GM19395 (cell line): Measurements from ENCODE around the gene UNC93B1.
A peak's percentile ranks its signal among the peaks of the same experiment; 100 is the strongest.

Source experiments
- ATAC-seq: cut with Tn5 transposase; IDR thresholded peaks from one replicate; pipeline ENCODE4 v1.9.1; 2021; ENCODE audit warnings: mild to moderate bottlenecking, moderate library complexity; ENCODE audit not compliant: unreplicated experiment

Gene UNC93B1

DNA sequence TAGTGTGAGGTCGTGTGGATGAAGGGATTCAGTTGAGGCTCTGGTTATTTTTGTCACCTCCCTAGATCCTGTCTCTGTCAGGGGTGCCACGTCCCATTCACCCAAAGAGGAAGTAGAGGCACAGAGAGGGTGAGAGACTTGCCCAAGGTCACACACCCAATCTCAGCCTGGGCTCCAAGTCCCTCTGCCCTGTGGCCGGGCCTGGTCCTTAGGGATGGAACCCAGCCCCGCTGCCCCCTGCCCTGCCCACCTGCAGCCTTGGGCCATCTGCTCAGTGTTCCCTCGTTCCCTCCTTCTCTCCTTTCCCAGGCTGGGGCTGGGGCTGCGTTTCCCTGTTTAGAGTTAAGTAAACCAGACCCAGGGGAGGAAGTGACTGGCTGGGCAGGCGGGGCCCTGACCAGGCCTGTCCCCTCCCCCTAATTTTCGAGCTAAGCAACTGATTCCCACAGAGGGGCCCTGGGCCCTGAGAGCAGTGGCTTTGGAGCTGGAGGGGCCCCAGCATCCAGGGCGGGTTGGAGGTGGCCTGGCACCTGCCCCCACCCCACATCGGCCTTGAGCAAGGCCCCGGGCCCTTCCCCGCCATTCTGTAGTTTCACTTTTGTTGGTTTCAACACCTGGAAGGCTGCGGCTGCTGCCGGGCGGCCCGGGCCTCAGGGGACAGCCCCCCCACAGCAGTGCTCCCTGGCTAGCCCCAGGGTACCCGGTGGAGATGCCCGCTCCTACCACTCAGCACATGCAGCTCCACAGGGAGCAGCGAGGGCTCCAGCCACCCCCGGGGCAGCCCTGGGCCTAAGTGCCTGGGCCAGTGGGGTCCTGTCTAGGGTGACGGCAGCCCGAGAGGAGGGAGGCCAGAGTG is 36.4 kb upstream of the UNC93B1 start:
- ATAC-seq: peak; percentile 55

DNA sequence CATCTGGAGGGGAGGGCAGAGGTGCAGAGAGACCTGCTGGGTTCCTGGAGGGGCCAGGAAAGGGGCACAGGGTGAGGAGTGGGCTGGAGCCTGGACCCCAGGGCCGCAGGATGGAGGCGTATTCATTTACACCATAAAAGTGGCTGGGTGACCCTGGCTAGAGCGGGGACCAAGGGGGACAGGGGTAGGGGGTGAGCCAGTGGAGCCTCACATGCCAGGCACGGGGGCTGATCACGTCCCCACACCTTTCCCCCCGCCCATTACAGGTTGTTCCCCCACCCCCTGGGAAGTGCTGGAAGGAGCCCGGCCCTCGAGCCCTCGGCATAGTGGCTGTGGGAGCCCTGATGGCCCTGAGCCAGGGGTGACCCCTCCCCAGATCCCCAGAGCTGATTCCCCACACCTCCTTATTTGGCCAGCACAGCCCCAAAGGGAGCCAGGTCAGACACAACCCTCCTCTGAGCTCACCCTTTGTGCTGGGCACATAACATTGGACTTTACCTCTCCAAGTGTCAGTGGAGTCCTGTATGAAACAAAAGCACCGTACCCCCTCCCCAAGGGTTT is 35.7 kb upstream of the UNC93B1 start:
- ATAC-seq: no peak

DNA sequence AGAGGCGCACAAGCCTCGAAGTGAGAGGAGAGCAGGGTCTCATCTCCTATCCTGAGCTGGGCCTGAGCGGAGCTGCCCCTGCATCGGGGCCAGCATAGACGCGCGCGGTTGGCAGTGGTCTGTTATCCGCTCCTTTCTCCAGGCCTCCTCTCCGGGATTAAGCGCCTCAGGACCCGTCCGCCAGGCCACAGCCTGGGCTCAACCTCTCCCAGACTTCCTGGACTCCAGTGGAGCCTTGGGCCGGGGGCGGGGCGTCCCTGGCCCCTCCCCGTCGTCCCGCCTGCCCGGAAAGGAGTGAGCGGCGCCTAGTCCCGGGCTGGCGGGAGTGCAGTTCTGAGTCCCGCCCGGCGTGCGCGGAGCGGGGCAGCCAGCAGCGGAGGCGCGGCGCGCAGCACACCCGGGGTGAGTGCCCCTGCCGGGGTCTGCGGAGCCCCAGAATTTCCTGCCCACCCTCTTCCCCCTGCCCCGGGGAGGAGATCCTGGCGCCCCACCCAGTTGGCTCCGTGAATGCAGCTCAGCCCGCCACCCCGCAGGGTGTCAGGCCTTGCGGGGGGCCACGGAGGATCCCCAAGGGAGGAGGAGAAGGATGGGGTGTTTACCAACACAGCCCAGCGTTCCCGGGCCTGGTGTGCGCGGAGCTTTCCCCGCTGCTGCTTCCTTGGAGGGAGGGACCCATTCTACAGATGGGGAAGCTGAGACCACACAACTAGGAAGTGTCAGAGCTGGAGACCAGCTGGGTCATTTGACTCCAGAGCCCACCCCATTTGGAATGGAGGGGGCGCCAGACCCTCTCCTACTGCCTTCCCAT is 35.0 kb upstream of the UNC93B1 start, which contains the start of gene TCIRG1:
TCIRG1 (plus strand) TSS at position 308 of the 808 bp plus-strand sequence. CDS start 2,247 bp downstream, outside the sequence.
- peak; percentile 51 for ATAC-seq

DNA sequence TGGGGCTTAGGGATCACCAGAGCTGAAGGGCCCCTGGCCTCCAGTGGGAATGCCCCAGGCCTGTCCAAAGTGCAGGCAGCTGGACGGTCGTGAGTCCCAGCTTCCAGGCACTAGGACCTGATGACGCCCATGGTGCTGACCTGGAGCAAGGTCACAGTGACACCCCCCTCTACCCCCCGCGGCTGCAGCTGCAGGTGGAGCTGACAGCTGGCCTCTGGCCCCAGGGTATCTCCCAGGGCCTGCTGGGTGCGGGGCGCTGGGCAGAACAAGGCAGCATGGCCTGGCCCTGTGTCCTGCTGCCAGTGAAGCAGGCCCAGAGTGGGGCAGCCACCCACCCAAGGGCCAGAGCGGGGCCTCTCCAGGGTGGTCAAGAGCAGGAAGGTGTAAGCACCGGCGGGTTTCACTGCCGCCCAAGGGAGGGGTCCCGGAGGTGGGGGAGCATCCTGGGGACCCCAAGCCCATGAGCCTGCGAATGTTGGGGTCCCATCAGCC is 34.4 kb upstream of the UNC93B1 start:
- no peak for ATAC-seq

DNA sequence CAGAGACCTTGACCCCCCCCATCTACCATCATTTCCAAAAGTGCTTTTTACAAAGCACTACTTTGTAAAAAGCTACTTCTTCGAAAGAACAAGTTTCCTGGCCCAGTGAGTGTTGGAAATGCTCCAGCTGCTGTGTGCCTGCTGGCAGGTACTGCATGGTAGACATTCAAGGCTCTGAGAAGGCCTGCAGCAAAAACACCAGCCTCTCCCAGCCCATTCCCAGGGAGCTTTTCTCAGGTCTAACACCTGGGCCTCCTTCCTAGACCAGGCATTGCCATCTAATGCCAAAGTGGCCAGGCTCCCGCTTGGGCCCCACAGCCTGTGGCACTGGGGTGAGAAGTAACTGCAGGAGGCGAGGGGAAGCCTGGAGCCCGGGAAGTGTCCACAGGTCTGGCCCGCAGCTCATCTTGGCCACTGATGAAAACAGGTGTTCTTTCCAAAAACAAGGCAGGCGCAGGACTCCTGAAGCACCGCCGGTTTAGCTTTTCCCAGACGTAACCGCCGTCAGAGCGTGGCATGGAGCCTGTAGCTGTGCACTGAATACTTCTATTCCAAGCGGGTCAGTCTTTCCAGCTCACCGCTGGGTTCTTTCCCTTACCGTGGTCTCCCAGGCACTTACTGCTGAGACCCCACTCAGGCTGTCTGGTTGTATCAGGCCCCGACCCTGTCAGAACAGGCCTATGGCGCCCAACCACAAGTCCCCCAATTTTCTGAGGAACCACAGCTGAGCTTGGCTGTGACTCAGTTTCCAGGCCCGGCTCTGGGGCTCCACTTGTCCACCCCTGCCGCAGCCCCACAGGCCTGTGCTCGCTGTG is 33.7 kb upstream of the UNC93B1 start:
- no peak for ATAC-seq

DNA sequence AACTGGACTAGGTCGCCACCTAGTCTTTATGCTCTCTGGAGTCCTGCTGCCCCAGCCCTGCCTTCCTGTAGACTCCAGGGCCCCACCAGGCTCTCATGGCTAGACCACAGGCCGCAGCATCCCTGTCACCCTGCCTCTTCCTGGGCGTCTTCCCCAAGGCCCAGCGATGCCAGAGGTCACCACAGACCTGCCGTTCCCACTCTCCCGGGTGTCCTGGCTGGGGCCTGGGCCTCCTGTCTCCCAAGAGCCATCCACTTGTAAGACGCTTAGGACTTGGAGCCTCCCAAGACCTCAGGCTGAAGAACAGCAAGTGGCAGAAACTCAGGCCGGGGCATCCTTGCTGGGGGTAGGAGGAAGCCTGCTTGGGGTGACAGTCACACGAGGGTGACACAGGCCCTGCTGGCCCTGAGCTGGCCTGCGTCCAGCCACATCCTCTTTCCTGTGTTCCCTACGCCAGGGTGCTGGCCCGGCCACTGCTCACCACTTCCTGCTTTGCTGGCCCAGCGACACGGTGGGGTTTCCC is 32.9 kb upstream of the UNC93B1 start:
- no peak for ATAC-seq

DNA sequence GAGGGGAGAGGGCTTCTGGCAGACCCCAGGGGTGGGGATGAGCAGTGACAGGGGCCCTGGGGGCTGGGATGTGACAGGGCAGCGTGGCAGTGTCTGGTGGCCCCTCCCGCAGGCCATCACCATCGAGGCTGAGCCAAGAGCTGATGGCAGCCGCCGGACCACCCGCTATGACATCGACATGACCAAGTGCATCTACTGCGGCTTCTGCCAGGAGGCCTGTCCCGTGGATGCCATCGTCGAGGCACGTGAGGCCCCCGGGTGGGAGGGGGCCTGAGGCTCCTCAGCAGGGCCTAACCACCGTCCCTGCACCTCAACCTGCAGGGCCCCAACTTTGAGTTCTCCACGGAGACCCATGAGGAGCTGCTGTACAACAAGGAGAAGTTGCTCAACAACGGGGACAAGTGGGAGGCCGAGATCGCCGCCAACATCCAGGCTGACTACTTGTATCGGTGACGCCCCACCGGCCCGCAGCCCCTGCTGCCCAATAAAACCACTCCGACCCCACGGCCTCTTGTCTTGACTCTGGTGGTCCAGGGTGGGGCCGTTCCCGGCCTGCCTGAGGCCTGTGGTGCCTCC is 32.3 kb upstream of the UNC93B1 start:
- ATAC-seq: no peak

DNA sequence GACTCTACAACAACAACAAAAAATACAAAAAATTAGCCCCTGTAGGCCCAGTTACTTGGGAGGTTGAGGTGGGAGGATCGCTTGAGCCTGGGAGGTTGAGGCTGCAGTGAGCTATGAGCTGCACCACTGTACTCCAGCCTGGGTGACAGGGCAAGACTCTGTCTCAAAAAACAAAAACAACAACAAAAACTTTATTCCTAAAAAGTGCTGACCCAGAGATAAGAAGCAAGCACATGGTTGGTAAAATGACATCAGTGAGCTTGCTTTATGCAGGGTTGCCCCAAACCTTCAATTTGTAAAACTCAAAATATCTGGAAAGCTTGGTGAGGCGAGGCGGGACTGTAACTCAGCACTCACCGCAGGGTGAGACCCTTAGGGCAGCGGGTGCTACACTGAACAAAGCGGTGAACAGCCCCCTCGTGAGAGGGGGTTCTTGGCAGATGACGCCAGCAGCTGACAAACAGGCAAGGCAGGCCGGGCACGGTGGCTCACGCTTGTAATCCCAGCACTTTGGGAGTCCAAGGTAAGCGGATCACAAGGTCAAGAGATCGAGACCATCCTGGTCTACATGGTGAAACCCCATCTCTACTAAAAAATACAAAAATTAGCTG is 31.5 kb upstream of the UNC93B1 start:
- ATAC-seq: no peak

DNA sequence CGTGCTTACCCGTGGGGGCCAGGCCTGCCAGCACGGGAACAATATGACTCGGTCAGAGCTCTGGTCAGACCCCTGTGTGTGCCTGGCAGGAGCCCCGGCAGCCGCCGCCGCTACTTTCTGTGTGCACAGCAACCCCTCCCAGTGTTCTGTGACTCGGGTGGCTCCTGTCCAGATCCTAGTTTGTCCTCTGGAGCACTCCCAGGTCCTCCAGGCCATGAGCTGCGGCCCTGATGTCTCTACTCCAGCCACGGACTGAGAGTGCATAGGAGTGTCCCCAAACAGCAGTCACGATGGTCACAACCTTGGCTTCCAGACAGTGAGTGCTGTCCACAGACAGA is 29.8 kb upstream of the UNC93B1 start:
- ATAC-seq: no peak

DNA sequence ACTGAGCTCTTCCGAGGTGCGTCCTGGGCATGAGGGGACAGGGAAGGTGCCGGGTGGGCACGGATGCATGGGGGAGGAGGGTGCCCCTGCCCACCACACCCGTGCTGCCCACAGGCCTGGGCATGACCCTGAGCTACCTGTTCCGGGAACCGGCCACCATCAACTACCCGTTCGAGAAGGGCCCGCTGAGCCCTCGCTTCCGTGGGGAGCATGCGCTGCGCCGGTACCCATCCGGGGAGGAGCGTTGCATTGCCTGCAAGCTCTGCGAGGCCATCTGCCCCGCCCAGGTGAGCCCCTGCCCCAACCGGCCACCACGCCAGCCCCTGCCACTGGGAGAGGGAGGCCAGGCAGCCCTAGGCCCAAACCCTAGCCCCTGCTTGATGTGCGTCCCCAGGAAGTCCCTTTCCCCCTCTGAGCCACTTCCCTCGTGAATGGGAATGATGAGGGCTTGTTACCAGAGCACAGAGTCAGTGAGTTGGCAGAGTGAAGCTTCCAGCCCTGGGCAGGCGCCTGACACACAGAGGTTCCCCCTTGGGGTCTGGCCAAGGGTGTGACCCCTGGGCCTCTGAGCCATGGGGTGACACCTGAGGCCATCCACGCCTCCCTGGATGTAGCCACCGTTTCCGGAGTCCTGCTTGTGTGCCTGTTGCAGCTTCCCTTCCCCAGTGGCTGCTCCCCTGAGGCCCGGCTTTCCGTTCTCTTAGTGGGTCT is 29.3 kb upstream of the UNC93B1 start:
- ATAC-seq: no peak

DNA sequence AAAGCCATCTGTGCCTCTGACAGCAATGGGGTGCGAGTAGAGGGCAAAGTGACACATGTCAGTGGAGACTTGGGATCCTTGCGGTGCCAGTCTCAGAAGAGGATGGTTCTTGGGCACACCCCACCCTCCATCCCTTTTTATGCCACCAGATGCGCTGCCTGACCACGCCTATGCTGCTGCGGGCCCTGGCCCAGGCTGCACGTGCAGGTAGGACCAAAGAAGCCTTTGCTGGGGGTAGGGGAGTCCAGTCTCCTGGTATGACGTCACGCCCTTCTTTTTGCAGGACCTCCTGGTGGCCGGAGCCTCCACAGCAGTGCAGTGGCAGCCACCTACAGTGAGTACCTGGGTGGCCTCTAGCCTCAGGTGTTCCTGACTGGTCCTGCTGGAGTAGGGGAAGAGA is 28.1 kb upstream of the UNC93B1 start:
- ATAC-seq: no peak

DNA sequence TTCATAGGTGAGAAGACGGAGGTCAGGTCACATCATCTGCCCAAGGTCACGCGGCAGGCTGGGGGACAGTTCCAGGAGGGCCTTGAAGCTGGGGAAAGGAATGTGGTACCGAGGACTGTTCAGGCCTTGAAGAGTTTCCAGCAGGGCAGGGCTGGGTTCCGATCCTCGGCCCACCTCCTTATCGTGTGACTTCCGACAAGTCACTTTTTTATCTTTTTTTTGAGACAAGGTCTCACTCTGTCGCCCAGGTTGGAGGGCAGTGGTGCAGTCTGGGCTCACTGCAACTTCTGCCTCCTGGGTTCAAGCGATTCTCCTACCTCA is 27.2 kb upstream of the UNC93B1 start:
- no peak for ATAC-seq

DNA sequence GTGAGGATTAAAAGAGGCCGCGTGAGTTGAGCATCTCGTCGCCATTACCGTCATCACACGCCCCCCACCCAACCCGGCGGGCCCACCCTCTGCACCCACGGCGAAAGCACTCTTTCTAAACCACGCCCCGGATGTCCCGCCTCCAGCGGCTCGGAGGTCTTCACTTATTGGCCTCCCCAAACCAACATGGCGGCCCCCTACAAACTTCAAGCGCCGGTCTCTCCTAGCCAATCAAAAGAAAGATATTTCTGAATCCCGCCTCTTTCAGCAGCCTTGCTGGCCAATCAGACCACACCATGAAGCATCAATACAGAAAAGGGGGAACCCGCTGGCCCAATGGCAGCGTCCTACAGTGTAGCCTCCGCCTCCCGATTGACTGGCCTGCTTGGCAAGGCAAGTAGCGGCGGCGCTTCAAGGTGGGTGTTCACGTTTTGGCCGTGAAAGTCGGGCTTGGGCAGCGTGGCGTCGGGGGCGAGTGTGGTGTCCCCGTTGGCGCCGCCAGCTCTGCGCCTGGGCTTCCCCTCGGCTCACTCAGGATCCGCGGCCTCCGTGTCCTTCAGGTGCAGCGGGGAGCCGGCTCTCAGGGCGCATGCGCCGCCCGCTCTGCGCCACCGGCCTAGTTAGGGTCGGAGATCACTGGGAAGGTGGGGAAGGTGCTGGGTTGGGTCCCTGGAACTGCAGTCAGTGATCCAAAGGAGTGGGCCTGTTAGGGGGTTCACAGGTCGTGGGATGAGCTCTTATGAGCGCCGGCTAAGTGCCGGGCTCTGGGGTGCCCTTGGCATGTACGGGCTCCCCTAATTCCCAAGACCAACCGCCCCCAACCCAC is 26.6 kb upstream of the UNC93B1 start, which contains the start of gene NDUFS8:
NDUFS8 (plus strand) TSS at position 364 of the 826 bp plus-strand sequence. CDS start 1,471 bp downstream, outside the sequence.
- peak; percentile 94 for ATAC-seq

DNA sequence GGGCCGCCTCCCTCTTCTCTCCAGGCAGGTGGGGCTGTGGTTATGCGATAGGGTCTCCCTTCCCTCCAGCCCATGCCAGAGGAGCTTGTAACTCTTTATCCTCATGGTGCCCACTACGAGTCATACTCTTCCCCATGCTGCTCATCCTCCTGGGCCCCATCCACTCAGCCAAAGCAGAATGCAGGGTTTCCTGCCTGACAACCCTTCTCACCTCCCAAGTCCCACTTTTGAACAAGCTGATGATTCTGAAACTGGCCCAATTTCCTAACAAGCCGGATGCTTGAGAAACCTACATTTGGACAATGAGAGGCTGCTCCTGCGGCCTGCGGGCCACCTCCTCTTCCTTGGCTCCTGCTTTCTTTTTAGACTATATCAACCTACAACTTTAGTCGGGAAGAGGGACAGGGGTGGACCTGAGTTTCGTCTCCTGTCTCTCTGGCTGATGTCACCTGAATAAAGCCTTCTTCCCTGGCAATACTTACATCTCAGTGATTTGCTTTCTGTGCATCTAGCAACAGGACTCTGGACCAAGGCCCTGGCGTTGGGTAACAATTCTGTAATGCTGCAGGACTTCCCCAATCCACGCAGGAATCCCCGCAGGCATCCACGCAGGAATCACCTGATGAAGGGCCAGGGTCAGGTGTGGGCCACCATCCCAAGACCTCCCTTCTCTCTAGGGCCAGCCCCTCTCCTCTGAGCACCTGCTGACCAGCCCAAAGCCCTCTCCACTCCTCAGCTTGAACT is 25.1 kb upstream of the UNC93B1 start:
- ATAC-seq: no peak

DNA sequence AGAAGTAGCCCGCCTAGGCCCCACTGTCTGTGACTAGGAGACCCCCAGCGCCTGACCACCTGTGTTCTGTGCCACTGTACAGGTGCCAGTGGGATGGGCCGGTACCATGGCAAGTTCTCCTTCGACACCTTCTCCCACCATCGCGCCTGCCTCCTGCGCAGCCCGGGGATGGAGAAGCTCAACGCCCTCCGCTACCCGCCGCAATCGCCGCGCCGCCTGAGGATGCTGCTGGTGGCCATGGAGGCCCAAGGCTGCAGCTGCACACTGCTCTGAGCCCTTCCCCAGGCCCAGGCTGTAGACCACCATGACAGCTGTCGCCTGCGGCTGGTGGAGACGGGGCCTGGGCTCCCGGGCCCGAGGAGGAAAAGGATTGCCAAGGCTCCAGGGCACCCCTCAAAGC is 23.8 kb upstream of the UNC93B1 start:
- ATAC-seq: no peak

DNA sequence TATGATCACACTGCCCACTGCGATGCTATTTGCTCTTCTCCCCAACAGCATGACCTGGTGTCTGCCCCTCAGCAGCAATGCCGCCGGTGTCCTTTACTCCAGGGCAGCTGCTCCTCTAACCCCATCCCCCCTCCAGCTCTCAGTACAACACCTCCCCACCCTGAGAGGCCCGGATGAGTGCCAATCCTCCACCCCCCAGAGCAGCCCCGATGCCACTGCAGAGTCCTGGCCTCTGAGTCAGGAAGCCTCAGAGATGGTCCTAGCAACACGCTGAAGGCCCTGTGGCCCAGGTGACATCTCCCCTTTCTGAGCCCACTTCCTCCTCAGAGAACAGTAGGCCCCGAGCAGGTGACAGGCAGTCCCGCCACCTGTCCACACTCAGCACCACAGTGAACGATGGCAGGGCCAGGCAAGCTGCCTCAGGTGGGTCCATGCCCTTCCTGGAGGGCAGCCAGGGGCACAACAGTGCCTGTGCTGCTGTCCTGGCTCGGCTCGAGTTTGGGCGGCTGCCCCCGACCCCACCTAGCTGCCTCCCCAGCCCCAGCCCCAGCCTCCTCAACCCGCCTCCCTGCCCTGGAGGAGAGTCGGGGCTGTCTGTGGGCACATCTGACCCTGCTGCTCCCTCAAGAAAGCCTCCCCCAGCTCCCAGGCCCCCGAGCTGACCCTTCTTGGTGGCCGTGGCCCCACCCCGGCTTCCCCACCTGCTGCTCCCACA is 22.7 kb upstream of the UNC93B1 start:
- no peak for ATAC-seq

DNA sequence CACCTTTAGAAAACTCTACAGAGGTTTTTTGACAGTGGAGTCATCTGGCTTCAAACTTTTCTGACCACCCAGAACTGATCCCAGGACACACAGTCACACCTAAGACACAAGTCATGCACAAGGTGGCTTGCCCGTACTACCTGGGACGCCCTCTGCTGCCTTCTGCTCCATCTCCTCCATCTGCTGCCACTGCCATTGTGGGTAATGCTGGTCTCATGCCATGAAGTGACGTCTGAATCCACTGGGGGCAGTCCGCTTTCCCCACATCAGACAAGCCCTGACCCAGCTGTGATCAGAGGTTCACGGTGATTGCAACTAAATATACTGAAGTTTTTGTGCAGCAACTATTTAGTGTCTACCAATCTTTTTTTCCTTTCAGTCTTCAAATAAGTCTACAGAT is 21.1 kb upstream of the UNC93B1 start:
- no peak for ATAC-seq
